Kidney glomerular epithelial cell (primary cell): ENCODE measurements around the gene USP14.
A peak's percentile ranks its signal among the peaks of the same experiment; 100 is the strongest.
"Not testable (repeated sequence)": the region's sequence is repeated elsewhere in the genome, so short reads cannot be mapped to it uniquely, and the experiment has no call there.

Source experiments
- DNase-seq: peaks from one replicate; lab custom pipeline; 2025; lab: John Stamatoyannopoulos, UW

The USP14 gene

DNA sequence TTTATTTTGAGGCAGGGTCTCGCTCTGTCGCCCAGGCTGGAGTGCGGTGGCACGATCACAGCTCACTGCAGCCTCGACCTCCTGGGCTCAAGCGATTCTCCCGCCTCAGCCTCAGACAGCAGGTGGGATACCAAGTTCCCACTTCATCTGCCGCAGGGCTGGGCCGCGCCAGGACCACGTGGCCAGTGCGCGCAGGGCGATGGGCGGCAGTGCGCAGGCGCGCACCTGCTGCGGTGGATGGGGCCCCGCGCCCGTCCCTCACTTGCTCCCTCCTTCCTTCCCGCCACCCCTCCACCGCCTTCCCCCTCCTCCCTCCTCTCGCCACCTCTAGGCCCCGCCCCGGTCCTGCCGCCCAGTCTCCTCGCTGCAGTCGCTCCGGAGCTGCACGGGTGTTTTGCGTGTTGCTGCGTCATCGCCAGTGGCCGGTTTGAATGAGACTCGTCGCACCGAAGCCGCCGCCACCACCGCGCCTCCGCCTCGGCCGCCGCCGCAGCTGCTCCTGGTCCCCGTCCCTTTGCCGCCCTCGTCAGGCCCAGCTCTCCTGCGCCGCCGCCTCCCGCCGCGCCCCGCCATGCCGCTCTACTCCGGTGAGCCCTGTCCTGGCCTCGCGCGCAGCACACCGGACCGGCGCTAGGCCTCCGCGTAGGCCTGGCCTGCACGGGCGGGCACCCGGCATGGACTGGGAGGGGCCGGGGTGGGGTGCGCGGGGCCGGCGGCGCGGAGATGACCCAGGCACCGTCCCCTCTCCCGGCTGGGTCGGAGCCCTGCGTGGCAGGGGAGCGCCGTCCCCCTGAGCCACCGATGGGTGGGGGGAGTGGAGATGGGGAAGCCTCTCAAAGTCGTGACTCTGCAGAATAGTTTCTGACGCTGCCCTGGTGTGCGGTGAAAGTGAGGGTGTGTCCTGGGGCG is at the start of gene USP14:
TSS of gene USP14 (plus strand) at position 430 of the 909 bp plus-strand sequence. CDS start at position 572, 142 bp downstream.
- peak; percentile 95 for DNase-seq

DNA sequence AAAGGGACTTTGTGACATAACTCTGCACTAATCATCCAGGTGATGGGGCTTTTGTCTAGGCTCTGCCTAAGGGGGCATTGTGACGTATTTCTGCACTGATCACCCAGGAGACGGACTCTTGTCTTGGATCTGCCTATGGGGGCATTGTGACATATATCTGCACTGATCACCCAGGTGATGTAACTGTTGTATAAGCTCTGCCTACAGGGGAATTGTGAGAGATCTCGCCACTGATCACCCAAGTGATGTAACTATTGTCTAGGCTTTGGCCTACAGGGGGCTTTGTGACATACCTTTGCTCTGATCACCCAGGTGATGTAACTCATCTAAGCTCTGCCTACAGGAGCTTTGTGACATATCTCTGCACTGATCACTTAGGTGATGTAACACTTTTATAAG is 49.7 kb upstream of the USP14 start:
- DNase-seq, result not testable (repeated sequence)

DNA sequence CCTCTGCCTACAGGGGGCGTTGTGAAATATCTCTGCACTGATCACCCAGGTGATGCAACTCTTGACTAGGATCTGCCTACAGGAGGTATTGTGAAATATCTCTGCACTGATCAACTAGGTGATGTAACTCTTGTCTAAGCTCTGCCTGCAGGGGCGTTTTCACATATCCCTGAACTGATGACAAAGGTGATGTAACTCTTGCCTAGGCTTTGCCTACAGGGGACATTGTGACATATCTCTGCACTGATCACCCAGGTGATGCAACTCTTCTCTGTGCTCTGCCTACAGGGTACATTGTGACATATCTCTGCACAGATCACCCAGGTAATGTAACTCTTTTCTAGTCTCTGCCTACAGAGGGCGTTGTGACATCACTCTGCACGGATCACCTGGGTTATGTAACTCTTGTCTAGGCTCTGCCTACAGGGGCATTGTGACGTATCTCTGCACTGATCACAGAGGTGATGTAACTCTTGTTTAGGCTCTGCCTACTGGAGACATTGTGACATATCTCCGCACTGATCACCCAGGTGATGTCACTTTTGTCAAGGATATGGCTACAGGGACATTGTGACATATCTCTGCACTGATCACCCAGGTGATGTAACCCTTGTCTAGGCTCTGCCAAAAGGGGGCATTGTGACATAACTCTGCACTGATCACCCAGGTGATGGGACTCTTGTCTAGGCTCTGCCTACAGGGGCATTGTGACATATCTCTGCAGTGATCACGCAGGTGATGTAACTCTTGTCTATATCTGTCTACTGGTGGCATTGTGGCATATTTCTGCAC is 49.0 kb upstream of the USP14 start:
- not testable (repeated sequence) for DNase-seq

DNA sequence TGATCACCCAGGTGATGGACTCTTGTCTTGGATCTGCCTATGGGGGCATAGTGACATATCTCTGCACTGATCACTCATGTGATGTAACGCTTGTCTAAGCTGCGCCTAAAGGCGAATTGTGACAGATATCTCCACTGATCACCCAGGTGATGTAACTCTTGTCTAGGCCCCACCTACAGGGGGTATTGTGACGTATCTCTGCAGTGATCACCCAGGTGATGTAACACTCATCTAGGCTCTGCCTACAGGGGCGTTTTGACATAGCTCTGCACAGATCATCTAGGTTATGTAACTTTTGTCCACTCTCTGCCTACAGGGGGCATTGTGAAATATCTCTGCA is 48.5 kb upstream of the USP14 start:
- DNase-seq, result not testable (repeated sequence)

DNA sequence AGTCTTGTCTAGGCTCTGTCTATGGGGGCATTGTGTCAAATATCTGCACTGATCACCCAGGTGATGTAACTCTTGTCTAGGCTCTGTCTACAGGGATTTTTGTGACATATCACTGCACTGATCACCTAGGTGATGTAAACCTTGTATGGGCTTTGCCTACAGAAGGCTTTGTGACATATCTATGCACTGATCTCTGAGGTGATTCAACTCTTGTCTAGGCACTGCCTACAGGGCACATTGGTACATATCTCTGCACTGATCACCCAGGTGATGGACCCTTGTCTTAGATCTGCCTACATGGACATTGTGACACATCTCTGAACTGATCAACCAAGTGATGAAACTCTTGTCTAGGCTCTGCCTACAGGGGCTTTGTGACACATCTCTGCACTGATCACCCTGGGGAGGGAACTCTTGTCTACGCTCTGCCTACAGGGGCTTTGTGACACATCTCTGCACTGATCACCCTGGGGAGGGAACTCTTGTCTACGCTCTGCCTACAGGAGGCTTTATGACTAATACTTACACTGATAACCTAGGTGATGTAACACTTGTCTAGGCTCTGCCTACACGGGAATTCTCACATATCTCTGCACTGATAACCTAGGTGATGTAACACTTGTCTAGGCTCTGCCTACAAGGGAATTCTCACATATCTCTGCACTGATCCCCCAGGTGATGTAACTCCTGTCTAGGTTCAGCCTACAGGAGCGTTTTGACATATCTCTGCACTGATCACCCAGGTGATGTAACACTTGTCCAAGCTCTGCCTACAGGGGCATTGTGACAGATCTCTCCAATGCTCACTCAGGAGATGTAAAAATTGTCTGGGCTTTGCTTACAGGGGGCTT is 47.8 kb upstream of the USP14 start:
- DNase-seq, result not testable (repeated sequence)

DNA sequence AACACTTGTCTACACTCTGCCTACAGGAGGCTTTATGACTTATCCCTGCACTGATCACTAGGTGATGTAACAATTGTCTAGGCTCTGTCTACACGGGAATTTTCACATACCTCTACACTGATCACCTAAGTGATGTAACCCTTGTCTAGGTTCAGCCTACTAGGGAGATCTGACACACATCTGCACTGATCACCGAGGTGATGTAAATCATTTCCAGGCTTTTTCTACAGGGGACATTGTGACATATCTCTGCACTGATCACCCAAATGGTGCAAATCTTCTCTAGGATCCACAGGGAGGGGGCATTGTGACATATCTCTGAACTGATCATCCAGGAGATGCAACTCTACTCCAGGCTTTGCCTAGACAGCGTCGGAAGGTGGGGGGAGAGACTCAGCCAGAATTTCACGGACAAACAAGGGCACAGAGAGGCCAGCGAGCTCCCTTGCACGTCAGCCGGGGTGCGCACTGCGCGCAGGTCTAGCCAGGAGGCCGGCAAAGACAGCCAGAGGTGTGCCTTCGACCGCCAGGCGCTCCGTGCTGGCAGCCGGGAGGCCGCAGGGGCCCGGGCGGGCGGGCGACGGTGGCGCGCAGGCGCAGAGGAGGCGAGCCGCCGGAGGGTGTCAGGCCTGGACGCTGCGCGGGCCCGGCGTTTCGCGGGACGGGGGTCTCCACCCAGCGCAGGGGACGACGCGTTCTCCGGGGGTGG is 46.9 kb upstream of the USP14 start:
- DNase-seq, result no peak

DNA sequence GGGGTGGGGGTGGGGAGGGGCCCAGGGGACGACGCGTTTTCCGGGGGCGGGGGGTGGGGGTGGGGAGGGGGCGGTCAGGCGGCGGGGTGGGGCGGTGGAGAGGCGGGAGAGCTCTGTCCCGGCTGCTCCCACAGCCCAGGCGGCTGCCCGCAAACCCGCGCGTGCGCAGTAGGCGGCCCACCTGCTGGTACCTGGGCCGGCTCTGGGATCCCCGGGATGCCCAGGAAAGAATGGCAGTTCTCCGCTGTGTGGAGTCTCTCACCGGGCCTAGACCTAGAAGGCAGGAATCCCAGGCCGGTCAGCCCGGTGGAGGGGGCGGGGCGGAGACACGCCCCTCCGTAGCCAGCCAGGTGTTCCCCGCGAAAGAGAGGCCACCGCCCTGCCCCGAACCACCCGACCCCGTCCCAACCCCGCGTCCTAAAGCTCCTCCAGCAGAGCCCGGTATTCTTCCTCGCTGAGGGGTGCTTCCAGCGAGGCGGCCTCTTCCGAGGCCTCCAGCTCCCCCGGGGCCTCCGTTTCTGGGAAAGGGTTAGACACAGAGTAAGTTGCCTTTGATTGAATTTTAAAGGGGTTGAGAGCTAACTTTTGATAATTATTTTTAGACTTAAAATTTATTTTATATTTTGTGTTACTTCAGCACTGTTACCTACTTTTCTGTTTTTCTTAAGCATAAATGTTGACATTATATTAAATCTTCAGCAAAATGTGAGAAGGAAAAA is 46.2 kb upstream of the USP14 start:
- DNase-seq, result not testable (repeated sequence)

DNA sequence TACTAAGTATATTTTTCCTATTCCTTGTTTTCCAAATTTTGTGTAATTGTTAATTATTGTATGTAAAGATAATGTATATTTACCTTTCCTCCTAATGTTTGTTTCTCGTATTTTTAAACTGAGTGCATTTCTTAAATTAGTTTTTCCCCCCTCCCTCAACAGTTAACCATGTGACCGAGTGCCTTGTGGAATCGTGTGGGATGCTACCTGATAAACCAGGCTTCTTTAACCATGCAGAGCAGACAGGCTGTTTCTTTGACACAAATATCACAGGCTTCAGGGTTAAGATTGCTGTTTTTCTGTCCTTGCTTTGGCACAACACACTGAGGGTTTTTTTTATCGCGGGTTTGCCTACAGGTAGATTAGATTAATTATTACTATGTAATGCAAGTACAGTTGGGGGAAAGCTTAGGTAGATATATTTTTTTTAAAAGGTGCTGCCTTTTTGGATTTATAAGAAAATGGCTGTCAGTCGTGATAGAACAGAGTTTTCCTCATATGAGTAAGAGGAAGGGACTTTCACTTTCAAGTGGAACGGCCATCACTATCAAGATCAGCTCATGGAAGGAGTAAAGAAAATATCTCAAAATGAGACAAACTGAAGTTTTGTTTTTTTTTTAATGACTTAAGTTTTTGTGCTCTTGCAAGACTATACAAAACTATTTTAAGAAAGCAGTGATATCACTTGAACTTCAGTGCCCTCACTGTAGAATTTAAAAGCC is 37.7 kb upstream of the USP14 start:
- peak; percentile 6 for DNase-seq

DNA sequence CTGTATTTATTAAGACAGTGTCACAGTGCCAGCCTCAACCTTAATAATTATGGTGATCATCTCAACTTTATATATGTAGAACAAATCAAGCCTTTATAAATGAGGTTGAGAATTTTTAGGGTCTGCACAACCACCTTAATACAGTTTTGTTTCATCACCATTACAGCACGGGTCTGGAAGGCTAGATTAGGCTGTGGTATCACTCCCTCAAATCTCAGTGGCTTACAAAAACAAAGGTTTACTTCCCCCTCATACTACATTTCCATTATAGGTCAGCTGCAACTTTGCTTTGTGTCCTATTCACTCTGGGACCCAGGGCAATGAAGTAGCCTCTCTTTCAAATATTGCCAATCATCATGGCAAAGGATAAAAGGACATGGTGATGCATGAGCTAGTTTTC is 23.3 kb upstream of the USP14 start:
- DNase-seq, result no peak

DNA sequence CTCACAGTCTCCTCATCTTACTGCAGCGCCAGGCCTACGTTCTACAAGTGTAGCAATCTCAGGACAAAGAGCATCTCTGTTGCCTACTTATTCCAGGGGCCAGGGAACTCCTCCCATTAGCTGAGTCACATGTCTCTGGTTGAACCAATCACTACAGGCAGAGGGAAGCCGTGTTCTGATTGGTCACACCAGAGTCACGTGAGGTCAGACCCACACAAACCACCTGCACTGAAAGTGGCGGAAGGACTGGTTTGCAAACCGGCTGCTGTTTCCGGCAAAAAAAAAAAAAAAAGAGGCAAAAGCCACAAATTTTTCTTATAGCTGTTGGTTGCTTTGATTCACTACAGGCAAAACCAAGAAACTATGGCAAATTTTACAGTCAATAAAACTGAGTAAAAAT is 21.9 kb upstream of the USP14 start:
- DNase-seq, result no peak

DNA sequence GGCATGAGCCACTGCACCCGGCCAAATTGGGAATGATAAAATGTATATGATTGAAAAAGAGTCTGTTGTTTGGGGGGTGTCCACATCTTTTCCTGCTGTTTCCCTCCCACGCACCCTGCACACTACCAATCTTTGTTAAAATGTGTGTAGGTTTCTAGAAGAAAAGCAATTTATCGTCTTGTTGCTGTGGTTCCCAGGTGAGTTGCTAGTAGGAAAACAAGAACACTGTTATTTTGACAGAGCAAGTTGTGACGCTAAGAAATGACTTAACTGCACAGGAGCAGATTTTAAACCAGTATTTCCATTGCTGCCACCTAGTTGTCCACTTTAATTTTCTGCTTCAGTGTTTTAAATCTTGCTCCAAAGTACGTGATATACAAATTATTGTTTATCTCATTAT is 21.0 kb upstream of the USP14 start:
- DNase-seq, result no peak

DNA sequence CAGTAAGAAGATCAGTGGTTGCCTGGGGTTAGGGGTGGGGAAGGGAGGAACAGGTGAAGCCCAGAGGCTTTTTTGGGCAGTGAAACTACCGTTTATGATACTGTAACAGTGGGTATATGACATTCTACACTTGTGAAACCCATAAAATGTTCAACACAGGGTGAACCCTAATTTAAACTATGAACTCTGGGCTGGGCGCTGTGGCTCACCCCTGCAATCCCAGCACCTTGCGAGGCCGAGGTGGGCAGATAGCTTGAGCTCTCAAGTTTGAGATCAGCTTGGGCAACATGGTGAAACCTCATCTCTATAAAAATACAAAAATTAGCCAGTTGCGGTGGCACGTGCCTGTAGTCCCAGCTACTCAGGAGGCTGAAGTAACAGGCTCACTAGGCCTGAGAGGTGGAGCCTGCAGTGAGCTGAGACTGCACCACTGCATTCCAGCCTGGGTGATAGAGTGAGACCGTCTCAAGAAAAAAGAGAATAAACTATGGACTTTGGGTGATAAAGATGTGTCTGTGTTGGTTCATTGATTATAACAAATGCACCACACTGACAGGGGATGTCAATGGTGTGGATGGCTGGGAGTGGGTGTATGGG is 17.6 kb upstream of the USP14 start:
- DNase-seq, result no peak

DNA sequence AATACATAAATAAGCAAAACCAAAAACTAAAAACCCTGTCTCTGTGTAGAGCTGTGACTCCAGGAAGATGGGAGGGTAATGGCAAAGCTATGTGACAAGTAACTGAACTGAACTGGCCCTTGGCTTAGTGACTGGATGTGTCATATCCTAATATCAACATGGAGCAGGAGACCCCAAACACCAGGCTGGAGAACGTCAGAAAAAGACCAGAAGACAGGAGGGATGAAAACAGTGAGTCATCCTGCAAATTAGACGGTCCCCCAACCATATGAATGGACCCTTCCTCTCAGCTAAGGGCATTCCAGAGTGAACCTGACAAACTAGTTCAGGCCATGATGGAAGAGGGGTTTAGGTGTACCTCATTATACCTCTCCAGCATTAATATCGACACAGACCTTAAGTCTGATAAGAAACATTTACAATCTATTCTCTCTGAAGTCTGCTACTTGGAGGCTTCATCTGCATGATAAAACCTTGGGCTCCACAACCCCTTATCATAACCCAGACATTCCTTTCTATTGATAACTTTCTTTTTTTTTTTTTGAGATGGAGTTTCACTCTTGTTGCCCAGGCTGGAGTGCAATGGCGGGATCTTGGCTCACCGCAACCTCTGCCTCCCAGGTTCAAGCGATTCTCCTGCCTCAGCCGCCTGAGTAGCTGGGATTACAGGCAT is 15.6 kb upstream of the USP14 start:
- DNase-seq, result not testable (repeated sequence)

DNA sequence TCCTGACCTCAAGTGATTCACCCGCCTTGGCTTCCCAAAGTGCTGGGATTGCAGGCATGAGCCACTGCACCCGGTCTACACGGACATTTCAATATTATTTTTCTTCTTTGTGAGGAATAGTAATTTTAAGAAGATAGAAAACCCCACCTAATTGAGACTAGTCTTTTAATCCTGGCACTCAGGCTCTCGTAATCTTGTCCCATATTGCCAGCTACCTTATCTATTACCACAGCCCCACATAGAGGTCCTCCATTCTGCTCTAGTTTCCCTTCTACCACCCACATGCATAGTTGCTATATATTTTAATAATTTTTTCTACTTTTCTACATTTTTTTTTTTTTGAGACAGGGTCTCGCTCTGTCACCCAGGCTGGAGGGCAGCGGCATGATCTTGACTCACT is 9.5 kb upstream of the USP14 start:
- no peak for DNase-seq

DNA sequence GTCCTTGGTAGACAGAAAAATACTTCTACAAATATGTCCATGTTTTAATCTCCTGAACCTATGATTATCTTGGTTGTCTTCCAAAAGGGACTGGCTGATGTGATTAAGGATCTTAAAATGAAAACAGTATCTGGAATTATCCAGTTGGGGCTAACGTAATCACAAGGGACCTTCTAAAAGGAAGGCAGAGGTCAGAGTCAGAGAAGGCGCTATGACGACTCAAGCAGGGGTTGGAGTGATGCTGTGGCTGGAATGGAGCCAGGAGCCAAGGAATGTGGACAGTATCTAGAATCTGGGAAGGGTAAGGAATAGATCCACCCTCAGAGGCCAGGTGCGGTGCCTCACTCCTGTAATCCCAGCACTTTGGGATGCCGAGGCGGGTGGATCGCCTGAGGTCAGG is 4.2 kb upstream of the USP14 start:
- DNase-seq, result no peak

DNA sequence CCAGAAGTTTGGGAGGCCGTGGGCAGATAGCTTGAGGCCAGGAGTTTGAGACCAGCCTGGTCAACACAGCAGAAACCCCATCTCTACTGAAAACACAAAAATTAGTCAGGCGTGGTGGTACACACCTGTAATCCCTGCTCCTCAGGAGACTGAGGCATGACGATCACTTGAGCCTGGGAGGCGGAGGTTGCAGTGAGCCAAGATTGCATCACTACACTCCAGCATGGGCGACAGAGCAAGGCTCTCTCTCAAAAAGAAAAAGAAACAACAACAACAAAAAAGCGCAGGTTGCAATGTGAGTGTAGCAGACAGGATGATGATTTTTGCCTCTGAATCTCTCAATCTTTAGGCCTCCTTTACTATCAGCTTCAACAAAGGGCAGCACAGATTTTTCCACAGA is 2.7 kb upstream of the USP14 start:
- DNase-seq, result no peak

DNA sequence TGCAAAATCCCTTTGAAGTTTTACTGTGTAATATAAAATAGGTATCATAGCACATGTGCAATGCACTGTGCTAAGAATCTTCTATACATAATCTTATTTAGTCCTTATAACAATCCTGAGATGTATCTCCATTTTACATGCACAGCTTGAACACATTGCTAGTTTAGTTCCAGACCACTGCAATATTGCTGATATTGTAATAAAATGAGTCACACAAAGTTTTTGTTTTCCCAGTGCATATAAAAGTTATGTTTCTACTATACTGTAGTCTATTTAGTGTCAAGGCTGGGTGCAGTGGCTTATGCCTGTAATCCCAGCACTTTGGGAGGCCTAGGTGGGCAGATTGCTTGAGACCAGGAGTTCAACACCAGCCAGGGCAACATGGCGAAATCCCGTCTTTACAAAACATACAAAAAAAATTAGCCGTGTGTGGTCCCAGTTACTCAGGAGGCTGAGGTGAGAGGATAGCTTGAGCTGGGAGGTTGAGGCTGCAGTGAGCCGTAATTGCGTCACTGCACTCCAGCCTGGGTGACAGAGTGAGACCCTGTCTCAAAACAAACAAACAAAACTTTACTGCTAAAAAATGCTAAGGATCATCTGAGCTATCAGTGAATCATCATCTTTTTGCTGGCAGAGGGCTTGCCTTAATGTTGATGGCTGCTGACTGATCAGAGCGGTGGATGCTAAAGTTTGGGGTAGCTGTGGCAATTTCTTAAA is 1.7 kb upstream of the USP14 start:
- no peak for DNase-seq

DNA sequence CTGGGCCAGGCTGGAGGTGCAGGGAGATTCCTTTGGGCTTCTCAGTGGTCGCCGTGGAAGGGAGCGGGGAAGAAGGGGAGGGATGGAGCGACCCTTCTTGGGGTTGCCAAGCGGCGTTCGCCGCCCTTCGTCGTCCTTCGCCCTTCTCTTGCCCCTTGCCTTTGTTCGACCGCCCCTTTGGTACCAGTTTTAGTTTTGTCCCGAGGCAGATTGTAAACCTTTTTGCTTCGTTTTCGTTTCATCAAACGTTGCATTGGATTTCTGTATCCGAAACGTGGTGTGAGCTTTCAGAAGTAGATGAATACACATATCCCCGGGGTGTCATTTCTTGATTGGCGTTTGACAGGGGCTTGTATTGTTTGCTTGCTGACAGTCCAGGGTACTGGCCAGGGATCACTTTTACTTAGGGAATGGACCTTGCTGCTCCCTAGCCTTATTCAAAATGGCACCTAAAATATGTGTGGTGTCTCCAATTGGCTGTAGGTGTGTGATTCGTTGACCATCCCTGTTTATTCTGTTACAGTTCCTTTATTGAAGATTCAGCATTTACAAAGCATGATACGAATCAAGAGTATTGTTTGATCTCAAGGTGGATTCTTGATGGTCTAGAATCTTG is 788 bp downstream of the USP14 start:
- no peak for DNase-seq
